ENCODE data around the gene GPR4. TPM values are rescaled to one million over a fixed set of nuclear protein-coding genes. Genes with fewer than 3 reads are reported as not detected.
A peak's percentile ranks its signal among the peaks of the same experiment; 100 is the strongest.

Gene GPR4
- total and polyA plus RNA-seq, 10 donors, result 0.33 to 5.6 (median 3.7) TPM

DNA sequence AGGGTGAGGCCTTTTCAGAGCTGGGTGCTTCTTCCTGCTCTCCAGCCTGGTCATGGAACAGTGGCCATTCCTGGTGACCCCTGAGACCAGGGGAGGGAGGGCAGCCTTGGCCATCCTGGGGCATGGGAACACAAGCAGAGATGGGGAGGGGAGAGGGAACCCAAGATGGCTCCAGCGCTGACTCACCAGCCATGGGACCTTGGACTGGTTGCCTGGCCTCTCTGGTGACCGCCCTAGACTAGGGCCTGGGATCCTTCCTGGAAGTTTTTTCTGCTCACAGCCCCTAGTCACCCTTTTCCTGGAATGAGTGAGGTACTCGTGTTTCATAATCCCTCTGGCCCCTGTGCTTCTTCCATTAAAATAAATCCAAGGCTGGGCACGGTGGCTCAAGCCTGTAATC is 14.1 kb downstream of the GPR4 start:
- Histone ChIP-seq H3K27me3 (replicated peaks in 1 of 7) (peaks cover 0 to 27% (median 11%) of the 10 kb centered on the region in 7 donors), H3K4me3 (no peak overlapping the region), H3K27ac (peak overlapping the region in 3 of 8 donors; percentile 32 to 69 (median 58)), H3K4me1 (peaks cover 4 to 41% (median 17%) of the 10 kb centered on the region in 6 donors), H3K9me3 (no peaks in the 10 kb centered on the region), H3K36me3 (no peaks in the 10 kb centered on the region)
- TF ChIP-seq, protein P1, sequence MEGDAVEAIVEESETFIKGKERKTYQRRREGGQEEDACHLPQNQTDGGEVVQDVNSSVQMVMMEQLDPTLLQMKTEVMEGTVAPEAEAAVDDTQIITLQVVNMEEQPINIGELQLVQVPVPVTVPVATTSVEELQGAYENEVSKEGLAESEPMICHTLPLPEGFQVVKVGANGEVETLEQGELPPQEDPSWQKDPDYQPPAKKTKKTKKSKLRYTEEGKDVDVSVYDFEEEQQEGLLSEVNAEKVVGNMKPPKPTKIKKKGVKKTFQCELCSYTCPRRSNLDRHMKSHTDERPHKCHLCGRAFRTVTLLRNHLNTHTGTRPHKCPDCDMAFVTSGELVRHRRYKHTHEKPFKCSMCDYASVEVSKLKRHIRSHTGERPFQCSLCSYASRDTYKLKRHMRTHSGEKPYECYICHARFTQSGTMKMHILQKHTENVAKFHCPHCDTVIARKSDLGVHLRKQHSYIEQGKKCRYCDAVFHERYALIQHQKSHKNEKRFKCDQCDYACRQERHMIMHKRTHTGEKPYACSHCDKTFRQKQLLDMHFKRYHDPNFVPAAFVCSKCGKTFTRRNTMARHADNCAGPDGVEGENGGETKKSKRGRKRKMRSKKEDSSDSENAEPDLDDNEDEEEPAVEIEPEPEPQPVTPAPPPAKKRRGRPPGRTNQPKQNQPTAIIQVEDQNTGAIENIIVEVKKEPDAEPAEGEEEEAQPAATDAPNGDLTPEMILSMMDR (IDR thresholded peaks at IDR 0.05 in 8 of 11, conservative IDR thresholded peaks at IDR 0.05 in 3 of 11), result no peak
- TF ChIP-seq POLR2AphosphoS5 (IDR thresholded peaks at IDR 0.05) (no peak), POLR2A (IDR thresholded peaks at IDR 0.05) (no peak)
- WGBS, 5 donors, result 59 to 80% (median 69%) methylated on average over 2 to 4 of the region's 4 CpGs
- intact Hi-C loops (cut with DNase I; ENCODE audit: low total_unique reads), result no loop called here
- DNase-seq, result no peak

DNA sequence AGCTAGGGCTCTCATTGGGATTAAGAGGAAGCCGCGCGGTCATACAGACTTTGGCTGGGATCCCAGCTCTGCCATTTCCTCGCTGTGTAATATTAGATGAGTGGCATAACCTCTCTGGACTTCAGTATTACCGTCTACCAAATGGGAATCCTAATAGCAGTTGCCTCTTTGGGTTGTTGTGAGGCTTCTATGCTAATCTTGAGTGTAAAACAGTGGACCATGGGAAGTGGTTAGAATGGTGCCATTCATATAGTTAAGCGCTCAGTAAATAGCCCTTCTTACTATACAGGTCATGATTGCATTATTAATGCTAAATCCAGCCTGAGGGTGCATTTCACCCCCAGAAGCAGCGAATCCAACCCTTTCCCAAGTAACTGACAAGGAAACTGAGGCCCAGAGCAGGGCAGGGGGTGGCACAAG is 16.8 kb downstream of the GPR4 start:
- H3K4me1 ChIP-seq, result peaks cover 4 to 36% (median 17%) of the 10 kb centered on the region in 6 donors
- peak overlapping the region; percentile 88 to 99 (median 98) for H3K27ac ChIP-seq
- TF ChIP-seq, protein P1 (IDR thresholded peaks at IDR 0.05 in 8 of 11, conservative IDR thresholded peaks at IDR 0.05 in 3 of 11), result no peak
- TF ChIP-seq POLR2A (IDR thresholded peaks at IDR 0.05) (no peak), POLR2AphosphoS5 (IDR thresholded peaks at IDR 0.05) (no peak)
- no peaks in the 10 kb centered on the region for H3K9me3 ChIP-seq
- 21 to 54% (median 23%) methylated on average over 4 to 7 of the region's 7 CpGs for WGBS, 5 donors
- peaks cover 0 to 17% (median 0%) of the 10 kb centered on the region in 6 donors for H3K36me3 ChIP-seq
- no peak for DNase-seq
- intact Hi-C loops (cut with DNase I; ENCODE audit: low total_unique reads), result no loop called here
- H3K27me3 ChIP-seq (replicated peaks in 1 of 7), result peaks cover 0 to 1% (median 0%) of the 10 kb centered on the region in 7 donors
- peak overlapping the region; percentile 22 to 74 (median 64) for H3K4me3 ChIP-seq

DNA sequence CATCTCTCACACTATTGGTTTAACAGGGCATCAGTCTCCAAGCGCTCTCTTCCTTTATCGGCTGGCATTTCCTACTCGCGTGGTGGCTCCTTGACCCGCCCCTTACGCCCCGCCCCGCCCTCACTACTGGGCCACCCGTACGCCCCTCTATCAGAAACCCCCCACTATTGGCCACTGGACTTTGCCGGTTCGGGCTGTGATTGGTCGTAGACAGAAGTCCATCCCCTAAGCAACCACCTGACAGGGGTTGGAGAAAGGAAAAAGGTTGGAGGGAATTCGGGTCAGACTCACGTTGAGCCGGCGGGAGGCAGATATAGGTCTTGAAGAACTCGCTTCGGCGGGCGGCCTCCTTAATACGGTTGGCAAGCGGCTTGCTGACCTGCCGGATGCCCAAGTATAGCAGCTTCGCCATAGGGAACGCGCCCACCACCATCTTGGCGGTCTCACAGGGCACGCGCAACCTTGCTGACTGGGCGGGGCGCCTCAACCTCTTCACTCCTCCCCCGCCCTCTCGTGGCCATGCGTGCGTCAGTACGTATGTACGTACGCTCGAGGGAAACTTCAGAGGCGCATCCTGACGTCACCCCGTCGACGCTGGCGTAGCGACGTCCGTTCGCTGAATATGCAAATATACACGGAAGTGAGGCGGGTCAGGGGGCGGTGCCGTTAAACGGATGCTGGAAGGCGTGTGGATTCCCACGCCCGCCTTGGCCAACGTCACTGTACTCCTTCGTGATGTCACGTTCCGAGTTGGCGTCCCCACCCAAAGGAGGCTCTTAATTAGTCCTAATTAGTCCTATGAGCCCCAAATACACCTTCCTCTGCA is 17.5 kb downstream of the GPR4 start, which contains the start of gene OPA3:
OPA3 (minus strand) TSS at position 471 of the 826 bp plus-strand sequence; CDS start at position 433, 38 bp downstream.
- no peaks in the 10 kb centered on the region for H3K27me3 ChIP-seq (replicated peaks in 1 of 7)
- DNase-seq, result peak; percentile 100
- peak within 1 kb of the TSS; percentile 88 to 99 (median 98) for H3K27ac ChIP-seq
- peak within 1 kb of the TSS; percentile 42 to 74 (median 64) for H3K4me3 ChIP-seq
- TF ChIP-seq POLR2A (IDR thresholded peaks at IDR 0.05), result peak; percentile 42 to 45 (median 45)
- TF ChIP-seq, protein P1 (IDR thresholded peaks at IDR 0.05 in 8 of 11, conservative IDR thresholded peaks at IDR 0.05 in 3 of 11), result peak in 7 of 11 experiments; percentile 25 to 49 (median 38)
- peak; percentile 94 to 96 (median 95) for TF ChIP-seq POLR2AphosphoS5 (IDR thresholded peaks at IDR 0.05)
- peaks cover 4 to 36% (median 17%) of the 10 kb centered on the region in 6 donors for H3K4me1 ChIP-seq
- 0 to 1% (median 0%) methylated on average over 60 to 63 of the region's 63 CpGs for WGBS, 5 donors
- intact Hi-C loops (cut with DNase I; ENCODE audit: low total_unique reads), result loop anchor here (5.0 kb wide), 1 partner anchor 62 kb away; no protein-coding TSS in a partner anchor
- no peaks in the 10 kb centered on the region for H3K9me3 ChIP-seq
- peaks cover 0 to 17% (median 0%) of the 10 kb centered on the region in 6 donors for H3K36me3 ChIP-seq

DNA sequence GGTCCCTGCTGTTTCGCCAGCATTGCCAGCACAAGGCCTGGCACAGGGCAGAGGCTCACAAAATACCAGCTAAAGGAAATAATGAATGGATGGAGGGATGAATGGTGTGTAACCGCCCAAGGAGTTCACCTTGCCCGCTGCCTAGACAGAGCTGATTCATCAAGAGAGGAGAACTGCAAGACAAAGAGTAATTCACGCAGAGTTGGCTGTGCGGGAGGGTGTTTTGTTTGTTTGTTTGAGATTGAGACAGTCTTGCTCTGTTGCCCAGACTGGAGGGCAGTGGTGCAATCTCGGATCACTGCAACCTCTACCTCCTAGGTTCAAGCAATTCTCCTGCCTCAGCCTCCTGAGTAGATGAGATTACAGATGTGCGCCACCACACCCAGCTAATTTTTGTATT is 20.4 kb downstream of the GPR4 start:
- Histone ChIP-seq H3K4me1 (peaks cover 4 to 51% (median 18%) of the 10 kb centered on the region in 6 donors), H3K4me3 (no peak overlapping the region), H3K36me3 (peaks cover 0 to 17% (median 0%) of the 10 kb centered on the region in 6 donors), H3K9me3 (no peaks in the 10 kb centered on the region), H3K27me3 (replicated peaks in 1 of 7) (no peaks in the 10 kb centered on the region), H3K27ac (peak overlapping the region in 1 of 8 donors; percentile 40)
- intact Hi-C loops (cut with DNase I; ENCODE audit: low total_unique reads), result loop anchor here (5.0 kb wide), 1 partner anchor 59 kb away; no protein-coding TSS in a partner anchor
- TF ChIP-seq, protein P1 (IDR thresholded peaks at IDR 0.05 in 8 of 11, conservative IDR thresholded peaks at IDR 0.05 in 3 of 11), result no peak
- TF ChIP-seq POLR2AphosphoS5 (IDR thresholded peaks at IDR 0.05) (no peak), POLR2A (IDR thresholded peaks at IDR 0.05) (no peak)
- no peak for DNase-seq
- WGBS, 5 donors, result 91 to 98% (median 94%) methylated on average over 7 of the region's 7 CpGs
